ENCODE results near the gene TEK. TPM values are rescaled to one million over a fixed set of nuclear protein-coding genes. Genes with fewer than 3 reads are reported as not detected.

The TEK gene
- polyA plus RNA-seq, 3 donors = not detected

GRCh38 chr9:27157097-27157496 is 48.1 kb downstream of the TEK start:
- no peaks in the 10 kb centered on the region for H3K27me3 Mint-ChIP-seq (ENCODE audit: low read depth in 3 of 3)
- no peak overlapping the region for H3K4me3 Mint-ChIP-seq
- no peak overlapping the region for H3K4me2 ChIP-seq (replicated peaks; ENCODE audit: extremely low read depth, low read length, poor library complexity, severe bottlenecking)
- H3K27ac ChIP-seq (ENCODE audit: low read depth in 1 of 2, low read length in 2 of 2) = no peak overlapping the region
- no peak overlapping the region for H2AFZ ChIP-seq (ENCODE audit: insufficient read depth, low read depth, low read length, poor library complexity, severe bottlenecking)
- no peaks in the 10 kb centered on the region for H3K79me2 ChIP-seq (ENCODE audit: insufficient read depth, low read length)
- no peaks in the 10 kb centered on the region for H3K27me3 ChIP-seq (ENCODE audit: control insufficient read depth in 2 of 2, insufficient read depth in 2 of 2, low read length in 2 of 2)
- peaks cover 3% of the 10 kb centered on the region for H3K4me1 Mint-ChIP-seq
- H4K20me1 ChIP-seq (ENCODE audit: insufficient read depth, low read length) = no peaks in the 10 kb centered on the region
- H3K9ac ChIP-seq (ENCODE audit: insufficient read depth, low read length, poor library complexity, severe bottlenecking) = no peak overlapping the region
- H3K36me3 ChIP-seq (replicated peaks in 1 of 2; ENCODE audit: control insufficient read depth in 1 of 2, insufficient read depth in 2 of 2, low read length in 2 of 2) = no peaks in the 10 kb centered on the region
- H3K36me3 Mint-ChIP-seq = no peaks in the 10 kb centered on the region
- peaks cover 0 to 5% (median 0%) of the 10 kb centered on the region in 7 donors for H3K9me3 Mint-ChIP-seq
- no peak overlapping the region for H3K4me3 ChIP-seq (replicated peaks in 1 of 3; ENCODE audit: low read depth in 2 of 3, low read length in 3 of 3)
- H3K27ac Mint-ChIP-seq = no peak overlapping the region
- intact Hi-C loops (cut with micrococcal nuclease) = no loop called here
- H3K4me1 ChIP-seq (ENCODE audit: control insufficient read depth in 1 of 2, insufficient read depth in 2 of 2, low read length in 2 of 2) = no peaks in the 10 kb centered on the region
- TF ChIP-seq, protein P1, sequence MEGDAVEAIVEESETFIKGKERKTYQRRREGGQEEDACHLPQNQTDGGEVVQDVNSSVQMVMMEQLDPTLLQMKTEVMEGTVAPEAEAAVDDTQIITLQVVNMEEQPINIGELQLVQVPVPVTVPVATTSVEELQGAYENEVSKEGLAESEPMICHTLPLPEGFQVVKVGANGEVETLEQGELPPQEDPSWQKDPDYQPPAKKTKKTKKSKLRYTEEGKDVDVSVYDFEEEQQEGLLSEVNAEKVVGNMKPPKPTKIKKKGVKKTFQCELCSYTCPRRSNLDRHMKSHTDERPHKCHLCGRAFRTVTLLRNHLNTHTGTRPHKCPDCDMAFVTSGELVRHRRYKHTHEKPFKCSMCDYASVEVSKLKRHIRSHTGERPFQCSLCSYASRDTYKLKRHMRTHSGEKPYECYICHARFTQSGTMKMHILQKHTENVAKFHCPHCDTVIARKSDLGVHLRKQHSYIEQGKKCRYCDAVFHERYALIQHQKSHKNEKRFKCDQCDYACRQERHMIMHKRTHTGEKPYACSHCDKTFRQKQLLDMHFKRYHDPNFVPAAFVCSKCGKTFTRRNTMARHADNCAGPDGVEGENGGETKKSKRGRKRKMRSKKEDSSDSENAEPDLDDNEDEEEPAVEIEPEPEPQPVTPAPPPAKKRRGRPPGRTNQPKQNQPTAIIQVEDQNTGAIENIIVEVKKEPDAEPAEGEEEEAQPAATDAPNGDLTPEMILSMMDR (IDR thresholded peaks at IDR 0.05) = no peak
- no peaks in the 10 kb centered on the region for H3K9me3 ChIP-seq (replicated peaks in 1 of 2; ENCODE audit: control insufficient read depth in 1 of 2, insufficient read depth in 1 of 2, low read length in 2 of 2)
- DNase-seq = no peak

GRCh38 chr9:27157736-27158135 is 48.7 kb downstream of the TEK start:
- H3K9ac ChIP-seq (ENCODE audit: insufficient read depth, low read length, poor library complexity, severe bottlenecking) = no peak overlapping the region
- H4K20me1 ChIP-seq (ENCODE audit: insufficient read depth, low read length) = no peaks in the 10 kb centered on the region
- H2AFZ ChIP-seq (ENCODE audit: insufficient read depth, low read depth, low read length, poor library complexity, severe bottlenecking) = no peak overlapping the region
- intact Hi-C loops (cut with micrococcal nuclease) = no loop called here
- Mint-ChIP-seq H3K4me3 (no peak overlapping the region), H3K27ac (no peak overlapping the region), H3K36me3 (no peaks in the 10 kb centered on the region), H3K9me3 (peaks cover 0 to 5% (median 0%) of the 10 kb centered on the region in 7 donors), H3K27me3 (ENCODE audit: low read depth in 3 of 3) (no peaks in the 10 kb centered on the region), H3K4me1 (peaks cover 3% of the 10 kb centered on the region)
- TF ChIP-seq, protein P1 (IDR thresholded peaks at IDR 0.05) = no peak
- H3K27ac ChIP-seq (ENCODE audit: low read depth in 1 of 2, low read length in 2 of 2) = no peak overlapping the region
- no peaks in the 10 kb centered on the region for H3K27me3 ChIP-seq (ENCODE audit: control insufficient read depth in 2 of 2, insufficient read depth in 2 of 2, low read length in 2 of 2)
- WGBS (ENCODE audit: insufficient coverage) = 100% methylated on average over 4 of the region's 6 CpGs
- H3K4me3 ChIP-seq (replicated peaks in 1 of 3; ENCODE audit: low read depth in 2 of 3, low read length in 3 of 3) = no peak overlapping the region
- no peak for DNase-seq
- no peaks in the 10 kb centered on the region for H3K36me3 ChIP-seq (replicated peaks in 1 of 2; ENCODE audit: control insufficient read depth in 1 of 2, insufficient read depth in 2 of 2, low read length in 2 of 2)
- no peaks in the 10 kb centered on the region for H3K9me3 ChIP-seq (replicated peaks in 1 of 2; ENCODE audit: control insufficient read depth in 1 of 2, insufficient read depth in 1 of 2, low read length in 2 of 2)
- H3K4me1 ChIP-seq (ENCODE audit: control insufficient read depth in 1 of 2, insufficient read depth in 2 of 2, low read length in 2 of 2) = no peaks in the 10 kb centered on the region
- no peak overlapping the region for H3K4me2 ChIP-seq (replicated peaks; ENCODE audit: extremely low read depth, low read length, poor library complexity, severe bottlenecking)
- H3K79me2 ChIP-seq (ENCODE audit: insufficient read depth, low read length) = no peaks in the 10 kb centered on the region
